Stimulated activated CD4-positive, alpha-beta T cell treated with anti-CD3 and anti-CD28 coated beads, Interleukin-15, amount 100 ng/mL, for 1 hour (primary cell): ENCODE results near the gene GRIFIN.
"Not testable (repeated sequence)": the region's sequence is repeated elsewhere in the genome, so short reads cannot be mapped to it uniquely, and the experiment has no call there.

Source experiments
- DNase-seq, 2 donors: peaks; one replicate each; pipeline ENCODE4 v3.0.0-alpha.2; 2020; ENCODE audit warnings: low read depth in 1 of 2, low spot score in 1 of 2

The GRIFIN gene

GRCh38 chr7:2479276-2480069 lies 3.3 kb upstream of the GRIFIN start:
- no peak for DNase-seq

GRCh38 chr7:2478800-2479199 lies 2.6 kb upstream of the GRIFIN start:
- no peak for DNase-seq

- no peak for DNase-seq
Measured at GRCh38 chr7:2478399-2478785, 2.2 kb upstream of the GRIFIN start.

GRCh38 chr7:2477447-2478398 lies 1.5 kb upstream of the GRIFIN start:
- peak; percentile 38 to 40 for DNase-seq

GRCh38 chr7:2476776-2477446 lies 713 bp upstream of the GRIFIN start:
- no peak for DNase-seq

- DNase-seq, result no peak
Measured at GRCh38 chr7:2475678-2476015, 551 bp downstream of the GRIFIN start.

GRCh38 chr7:2474813-2475677 lies 1.2 kb downstream of the GRIFIN start:
- DNase-seq, result no peak

- DNase-seq, result no peak
Measured at GRCh38 chr7:2474224-2474623, 2.0 kb downstream of the GRIFIN start.

GRCh38 chr7:2473496-2474180 lies 2.6 kb downstream of the GRIFIN start:
- DNase-seq, result no peak

- DNase-seq, result no peak
Measured at GRCh38 chr7:2472739-2473138, 3.5 kb downstream of the GRIFIN start.

- DNase-seq, result no peak
Measured at GRCh38 chr7:2471396-2471795, 4.8 kb downstream of the GRIFIN start.

GRCh38 chr7:2471022-2471329 lies 5.2 kb downstream of the GRIFIN start:
- DNase-seq, result no peak

- no peak for DNase-seq
Measured at GRCh38 chr7:2470204-2471021, 5.8 kb downstream of the GRIFIN start.

GRCh38 chr7:2469460-2470203 lies 6.6 kb downstream of the GRIFIN start:
- DNase-seq, result not testable (repeated sequence)

- no peak for DNase-seq
Measured at GRCh38 chr7:2468227-2468626, 8.0 kb downstream of the GRIFIN start.

- no peak for DNase-seq
Measured at GRCh38 chr7:2466675-2467074, 9.5 kb downstream of the GRIFIN start.

- no peak for DNase-seq
Measured at GRCh38 chr7:2465928-2466327, 10.3 kb downstream of the GRIFIN start.

- no peak for DNase-seq
Measured at GRCh38 chr7:2462731-2463130, 13.5 kb downstream of the GRIFIN start.
